SK-N-SH (cell line): ENCODE measurements around the gene MS4A3.
"Not testable (repeated sequence)": the region's sequence is repeated elsewhere in the genome, so short reads cannot be mapped to it uniquely, and the experiment has no call there.

Source experiments
- CTCF ChIP-seq: fragments of 200-600 bp; sonication (generic); IDR thresholded peaks from 2 replicates; pipeline ENCODE4 v1.6.1; 2017; ENCODE audit warnings: antibody characterized with exemption, mild to moderate bottlenecking, moderate library complexity
- YY1 ChIP-seq: IDR thresholded peaks from 2 replicates; pipeline ENCODE4 v1.4.0; 2012; ENCODE audit warnings: low read depth, mild to moderate bottlenecking

DNA sequence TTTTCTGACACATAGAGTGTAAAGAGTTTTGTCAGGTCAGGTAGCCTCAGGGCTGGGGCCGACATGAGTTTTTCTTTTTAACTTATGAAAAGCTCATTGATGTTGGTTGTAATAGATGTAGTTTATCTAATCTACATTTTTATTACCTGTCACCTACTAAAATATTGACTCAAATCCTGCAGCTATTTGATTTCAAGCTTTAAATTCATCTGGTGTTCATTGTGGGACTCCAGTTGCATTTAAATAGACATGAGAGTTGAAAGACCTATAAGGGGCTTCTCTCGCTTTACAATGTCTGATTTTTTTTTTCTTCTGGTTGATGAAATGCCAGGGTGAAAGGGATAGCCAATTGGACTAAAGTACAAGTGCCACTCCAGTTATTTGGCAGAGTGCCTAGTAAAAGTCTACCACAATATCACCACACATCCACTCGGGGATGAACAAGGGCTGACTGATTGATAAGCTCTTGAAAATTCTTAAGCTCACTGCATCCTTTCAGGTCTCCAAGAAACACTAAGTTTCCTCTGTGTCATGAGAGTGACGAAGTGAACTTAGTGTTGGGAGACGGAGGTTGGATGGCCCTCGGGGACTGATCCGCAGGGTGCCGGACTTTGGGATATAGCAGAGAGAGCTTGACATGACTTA, 48.1 kb downstream of the MS4A3 start:
- TF ChIP-seq CTCF, YY1: not testable (repeated sequence)
